HG02642 (cell line): ENCODE results near the gene GYS1.

ENCODE experiments used
- ATAC-seq: cut with Tn5 transposase; IDR thresholded peaks from one replicate; pipeline ENCODE4 v1.9.1; 2021; ENCODE audit warnings: mild to moderate bottlenecking; ENCODE audit not compliant: unreplicated experiment, poor library complexity

GYS1 gene

DNA sequence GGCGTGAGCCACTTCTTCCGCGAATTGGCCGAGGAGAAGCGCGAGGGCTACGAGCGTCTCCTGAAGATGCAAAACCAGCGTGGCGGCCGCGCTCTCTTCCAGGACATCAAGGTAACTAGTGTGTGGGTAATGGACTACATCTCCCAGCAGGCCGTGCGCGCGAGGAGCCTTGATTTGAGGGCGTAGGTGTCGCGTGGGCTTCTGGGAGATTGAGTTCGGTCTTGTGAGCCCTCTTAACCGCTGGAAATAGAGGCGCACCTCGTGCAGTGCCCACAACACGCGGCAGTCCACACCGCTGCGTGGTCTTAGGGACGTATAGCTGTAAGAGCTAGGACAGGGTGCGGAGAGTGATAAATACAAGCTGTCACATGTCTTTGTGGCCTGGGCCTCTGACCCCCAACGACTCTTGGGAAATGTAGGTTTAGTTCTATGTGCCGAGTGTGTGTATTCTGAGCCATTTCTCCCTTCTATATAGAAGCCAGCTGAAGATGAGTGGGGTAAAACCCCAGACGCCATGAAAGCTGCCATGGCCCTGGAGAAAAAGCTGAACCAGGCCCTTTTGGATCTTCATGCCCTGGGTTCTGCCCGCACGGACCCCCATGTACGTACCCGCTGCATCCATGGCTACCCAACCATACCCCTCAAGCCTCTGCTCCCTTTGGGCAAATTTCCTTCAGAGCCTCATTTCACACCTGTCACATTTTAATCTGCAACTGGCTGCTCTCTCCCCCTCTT, 27.1 kb downstream of the GYS1 start:
- ATAC-seq: peak; percentile 13

DNA sequence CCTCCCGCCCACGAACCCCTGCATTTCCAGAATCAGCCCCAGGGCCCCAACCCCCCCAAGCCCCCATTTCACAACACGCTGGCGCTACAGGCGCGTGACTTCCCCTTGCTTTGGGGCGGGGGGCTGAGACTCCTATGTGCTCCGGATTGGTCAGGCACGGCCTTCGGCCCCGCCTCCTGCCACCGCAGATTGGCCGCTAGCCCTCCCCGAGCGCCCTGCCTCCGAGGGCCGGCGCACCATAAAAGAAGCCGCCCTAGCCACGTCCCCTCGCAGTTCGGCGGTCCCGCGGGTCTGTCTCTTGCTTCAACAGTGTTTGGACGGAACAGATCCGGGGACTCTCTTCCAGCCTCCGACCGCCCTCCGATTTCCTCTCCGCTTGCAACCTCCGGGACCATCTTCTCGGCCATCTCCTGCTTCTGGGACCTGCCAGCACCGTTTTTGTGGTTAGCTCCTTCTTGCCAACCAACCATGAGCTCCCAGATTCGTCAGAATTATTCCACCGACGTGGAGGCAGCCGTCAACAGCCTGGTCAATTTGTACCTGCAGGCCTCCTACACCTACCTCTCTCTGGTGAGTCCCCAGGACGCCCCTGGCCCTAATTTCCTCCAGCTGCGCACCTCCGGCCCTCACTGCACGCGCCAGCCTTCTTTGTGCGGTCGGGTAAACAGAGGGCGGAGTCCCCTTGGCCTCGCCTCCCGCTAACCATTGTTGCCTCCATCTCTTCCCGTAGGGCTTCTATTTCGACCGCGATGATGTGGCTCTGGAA, 27.9 kb downstream of the GYS1 start, which contains the start of gene FTL:
TSS of gene FTL (plus strand) at position 270 of the 766 bp plus-strand sequence. CDS start at position 469, 199 bp downstream.
- peak; percentile 65 for ATAC-seq

DNA sequence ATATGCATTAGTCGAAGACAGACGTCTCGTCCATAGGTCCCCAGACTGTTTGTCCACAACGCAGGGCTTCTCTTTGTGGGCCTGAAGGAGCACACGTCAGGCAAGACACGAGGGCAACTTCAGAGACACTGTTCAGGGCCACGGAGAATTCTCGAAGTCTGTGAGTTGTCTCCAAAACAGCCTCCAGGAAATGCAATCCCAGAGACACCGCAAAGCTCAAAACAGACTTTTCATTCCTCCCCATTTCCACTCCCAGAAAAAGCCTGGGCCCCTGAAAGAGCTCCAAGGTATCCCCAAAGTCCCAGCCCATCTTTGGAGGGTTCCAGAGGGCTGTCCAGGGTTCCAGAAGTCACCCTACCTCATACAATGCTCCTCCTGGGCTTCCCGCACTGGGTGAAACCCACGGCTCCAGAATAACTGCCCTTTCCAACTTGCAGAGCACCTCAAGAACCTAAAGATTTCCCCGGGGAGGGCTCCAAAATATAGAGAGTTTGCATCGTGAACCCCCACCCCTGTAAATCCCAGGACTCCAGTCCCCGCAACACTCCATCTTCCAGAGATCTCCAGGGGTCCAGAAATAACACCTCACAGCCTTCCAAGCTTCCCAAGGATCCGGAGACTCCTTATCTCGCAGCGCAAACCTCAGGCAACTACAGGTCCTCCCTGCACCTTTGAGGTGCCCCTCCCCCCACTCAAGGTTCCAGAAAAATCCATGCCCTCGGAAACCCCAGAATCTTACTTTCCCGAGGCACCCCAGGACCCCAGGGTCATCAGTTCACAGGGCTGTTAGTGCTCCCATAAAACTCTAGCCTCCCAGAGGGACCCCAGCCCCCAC, 28.7 kb downstream of the GYS1 start:
- no peak for ATAC-seq

DNA sequence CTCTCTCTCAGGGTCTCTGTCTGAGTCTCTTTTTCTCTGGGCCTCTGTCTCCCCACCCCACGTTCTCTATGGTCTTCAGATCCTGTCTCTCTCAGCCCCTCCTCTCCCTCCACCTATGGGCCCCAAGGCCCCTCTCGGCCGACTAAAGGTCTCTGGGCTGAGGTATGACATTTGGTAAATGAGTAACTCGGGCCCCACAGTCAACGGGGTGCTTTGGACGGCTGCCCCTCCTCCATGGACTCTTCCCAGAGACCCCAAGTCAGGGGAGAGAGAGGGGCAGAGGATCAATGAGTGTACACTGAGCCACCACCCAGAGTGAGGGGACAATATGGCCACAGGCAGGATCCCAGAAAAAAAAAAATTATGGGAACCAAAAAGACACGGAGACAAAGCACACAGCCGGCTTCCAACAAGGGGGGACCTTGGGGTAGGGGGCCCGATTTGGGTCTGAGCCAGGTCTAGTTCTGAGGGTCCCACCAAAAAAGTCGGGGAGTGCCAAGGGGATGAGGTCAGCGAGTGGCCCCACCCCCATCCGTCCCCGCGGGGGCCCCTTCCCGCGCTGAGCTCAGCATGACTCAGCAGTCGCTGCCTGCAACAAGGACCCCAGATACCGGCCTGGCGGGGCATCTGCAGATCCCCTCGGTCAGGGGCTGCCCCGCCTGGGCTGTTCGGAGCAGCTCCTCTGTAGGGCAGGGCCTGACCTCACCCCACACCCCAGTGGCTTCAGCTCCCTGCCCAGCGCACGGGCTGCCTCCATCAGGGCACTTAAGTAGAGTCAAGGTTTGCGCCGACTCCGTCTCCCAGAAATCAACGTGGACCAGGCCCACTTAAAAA, 29.5 kb downstream of the GYS1 start:
- ATAC-seq: no peak

DNA sequence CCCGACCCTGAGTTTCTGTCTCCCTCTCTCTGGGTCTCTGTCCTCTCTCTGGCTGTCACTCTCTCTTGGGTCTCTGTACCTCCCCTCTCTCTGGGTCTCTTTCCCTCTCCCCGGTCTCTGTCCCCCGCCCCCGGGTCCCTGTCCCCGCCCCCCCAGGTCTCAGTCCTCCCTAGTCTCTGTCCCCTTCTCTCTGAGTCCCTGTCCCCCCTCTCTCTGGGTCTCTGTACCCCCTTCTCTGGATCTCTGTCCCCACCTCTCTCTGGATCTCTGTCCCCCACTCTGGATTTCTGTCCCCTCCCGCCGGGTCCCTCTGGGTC, 30.3 kb downstream of the GYS1 start:
- ATAC-seq: no peak

DNA sequence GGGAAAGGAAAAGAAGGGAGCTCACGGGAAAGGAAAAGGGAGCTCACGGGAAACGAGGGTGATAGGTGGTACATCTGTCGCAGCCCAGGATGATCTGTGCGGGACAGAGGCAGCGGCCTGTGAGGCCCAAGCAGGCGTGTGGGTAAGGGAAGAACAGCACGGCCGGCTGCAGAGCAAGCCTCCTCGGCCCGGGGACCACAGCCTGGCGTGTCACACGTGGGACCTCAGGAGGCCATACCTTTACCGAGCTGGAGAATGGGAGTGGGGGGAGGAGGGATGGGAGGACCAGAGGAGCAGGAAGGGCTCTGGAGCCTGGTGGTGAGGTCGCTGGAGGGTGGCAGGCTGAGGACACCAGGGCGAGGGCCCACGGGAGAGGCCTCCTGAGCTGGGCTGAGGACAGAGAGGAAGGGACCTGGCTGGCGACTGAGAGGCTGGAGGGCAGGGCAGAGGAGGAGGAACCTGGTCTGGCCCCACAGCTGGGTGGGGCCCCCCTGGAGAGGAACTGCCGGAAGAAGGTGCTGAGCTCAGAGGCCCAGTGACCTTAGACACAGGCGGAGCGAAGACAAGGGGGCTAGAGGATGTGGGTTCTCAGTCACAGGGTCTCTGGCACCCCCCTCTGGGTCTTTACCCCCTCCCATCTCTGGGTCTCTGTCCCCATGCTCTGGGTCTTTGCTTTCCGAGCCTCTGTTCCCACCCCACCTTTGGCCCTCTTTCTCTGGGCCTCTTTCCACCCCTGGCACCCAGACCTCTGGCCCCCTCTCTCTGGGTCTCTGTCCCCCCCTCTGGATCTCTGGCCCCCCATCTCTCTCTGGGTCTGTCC, 30.9 kb downstream of the GYS1 start:
- ATAC-seq: peak; percentile 29

DNA sequence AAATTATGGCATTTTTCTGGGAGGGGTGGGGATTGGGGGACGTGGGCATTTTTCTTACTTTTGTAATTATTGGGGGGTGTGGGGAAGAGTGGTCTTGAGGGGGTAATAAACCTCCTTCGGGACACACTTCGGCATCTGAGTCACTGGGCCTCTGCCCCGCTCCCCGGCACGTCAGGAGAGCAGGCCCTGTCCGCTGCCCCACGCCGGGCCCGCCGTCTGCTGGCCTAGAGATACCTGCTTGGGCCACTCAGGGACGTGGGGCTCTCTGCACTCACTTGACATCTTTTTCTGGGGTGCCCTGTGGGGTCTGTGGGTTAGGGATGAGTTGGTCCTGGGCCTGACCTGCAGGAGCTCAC, 31.5 kb downstream of the GYS1 start:
- no peak for ATAC-seq

DNA sequence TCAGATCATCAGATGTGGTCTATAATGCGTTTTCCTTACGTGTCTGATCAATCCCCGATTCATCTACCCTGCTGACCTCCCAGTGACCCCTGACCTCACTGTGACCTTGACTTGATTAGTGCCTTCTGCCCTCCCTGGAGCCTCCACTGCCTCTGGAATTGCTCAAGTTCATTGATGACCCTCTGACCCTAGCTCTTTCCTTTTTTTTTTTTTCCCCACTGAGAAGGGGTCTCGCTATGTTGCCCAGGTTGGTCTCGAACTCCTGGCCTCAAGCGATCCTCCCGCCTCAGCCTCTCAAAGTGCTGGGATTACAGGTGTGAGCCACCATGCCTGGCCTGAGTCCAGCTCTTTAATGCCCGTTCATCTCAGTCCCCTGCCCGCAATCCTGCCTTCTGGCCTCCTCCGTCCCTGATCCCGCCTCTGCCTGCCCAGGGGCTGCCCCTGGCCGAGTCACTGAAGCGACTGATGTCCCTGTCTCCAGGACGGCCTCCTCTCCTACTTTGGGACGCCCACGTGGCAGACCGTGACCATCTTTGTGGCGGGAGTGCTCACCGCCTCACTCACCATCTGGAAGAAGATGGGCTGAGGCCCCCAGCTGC, 32.0 kb downstream of the GYS1 start:
- no peak for ATAC-seq

DNA sequence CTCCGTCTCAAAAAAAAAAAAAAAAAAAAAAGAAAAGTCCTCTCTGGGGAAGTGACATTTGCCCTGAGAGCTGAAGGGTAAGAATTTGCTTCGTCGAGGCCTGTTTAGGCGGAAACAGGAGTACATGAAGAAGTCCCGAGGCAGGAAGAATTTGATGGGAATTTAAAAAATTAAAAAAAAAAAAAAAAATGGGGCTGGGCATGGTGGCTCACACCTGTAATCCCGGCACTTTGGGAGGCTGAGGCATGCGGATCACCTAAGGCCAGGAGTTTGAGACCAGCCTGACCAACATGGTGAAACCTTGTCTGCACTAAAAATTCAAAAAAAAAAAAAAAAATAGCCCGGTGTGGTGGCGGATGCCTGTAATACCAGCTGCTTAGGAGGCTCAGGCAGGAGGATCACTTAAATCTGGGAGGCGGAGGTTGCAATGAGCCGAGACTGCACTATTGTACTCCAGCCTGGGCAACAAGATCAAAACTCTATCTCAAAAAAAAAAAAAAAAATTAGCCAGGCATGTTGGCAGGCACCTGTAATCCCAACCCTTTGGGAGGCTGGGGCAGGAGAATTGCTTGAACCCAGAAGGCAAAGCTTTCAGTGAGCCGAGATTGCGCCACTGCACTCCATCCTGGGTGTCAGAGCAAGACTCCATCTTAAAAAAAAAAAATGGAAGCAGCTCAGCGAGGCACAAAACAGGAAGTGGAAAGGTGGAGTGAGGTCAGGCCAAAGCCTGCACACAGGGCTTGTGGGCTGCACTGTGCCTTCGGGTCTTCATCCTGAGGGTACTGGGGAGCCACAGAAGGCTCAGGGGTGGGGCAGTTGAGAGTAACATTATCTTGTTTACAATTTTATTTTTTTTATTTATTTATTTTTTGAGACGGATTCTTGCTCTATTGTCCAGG, 33.5 kb downstream of the GYS1 start:
- ATAC-seq: no peak

DNA sequence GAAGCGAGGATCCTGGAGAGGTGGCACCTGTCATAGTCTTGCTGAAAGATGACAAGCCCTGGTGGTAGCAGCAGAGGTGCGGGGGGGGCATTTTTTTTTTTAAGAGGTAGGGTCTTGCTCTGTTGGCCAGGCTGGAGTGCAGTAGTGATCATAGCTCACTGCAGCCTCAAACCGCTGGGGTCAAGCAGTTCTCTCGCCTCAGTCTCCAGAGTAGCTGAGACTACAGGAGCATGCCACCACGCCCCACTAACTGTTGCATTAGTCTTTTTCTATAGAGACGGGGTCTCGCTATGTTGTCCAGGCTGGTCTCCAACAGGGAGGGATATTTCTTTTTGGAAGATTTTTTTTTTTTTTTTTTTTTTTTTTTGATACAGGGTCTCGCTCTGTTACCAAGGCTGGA, 35.1 kb downstream of the GYS1 start:
- no peak for ATAC-seq

DNA sequence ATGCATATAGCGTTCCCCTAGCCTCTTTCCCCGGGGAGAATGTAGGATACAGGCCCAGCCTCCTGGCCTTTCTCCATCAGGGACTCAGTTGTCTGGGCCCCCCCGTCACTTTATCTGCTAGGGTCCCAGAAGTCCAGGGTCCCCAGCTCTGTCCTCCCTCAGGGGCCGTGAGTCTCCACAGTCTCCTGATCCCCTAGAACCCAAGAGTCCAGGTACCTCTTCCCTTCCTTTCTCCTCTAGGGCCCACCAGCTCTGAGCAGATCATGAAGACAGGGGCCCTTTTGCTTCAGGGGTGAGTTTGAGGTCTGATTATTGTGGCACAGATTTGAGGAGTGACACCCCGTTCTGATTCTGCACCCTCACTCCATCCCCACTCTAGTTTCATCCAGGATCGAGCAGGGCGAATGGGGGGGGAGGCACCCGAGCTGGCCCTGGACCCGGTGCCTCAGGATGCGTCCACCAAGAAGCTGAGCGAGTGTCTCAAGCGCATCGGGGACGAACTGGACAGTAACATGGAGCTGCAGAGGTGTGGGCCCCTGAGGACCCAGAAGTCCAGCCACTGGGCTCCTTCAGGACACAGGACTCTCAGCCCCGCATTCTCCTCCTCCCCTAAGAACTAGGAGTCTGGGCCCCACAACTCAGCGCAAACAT, 37.7 kb downstream of the GYS1 start:
- ATAC-seq: no peak

DNA sequence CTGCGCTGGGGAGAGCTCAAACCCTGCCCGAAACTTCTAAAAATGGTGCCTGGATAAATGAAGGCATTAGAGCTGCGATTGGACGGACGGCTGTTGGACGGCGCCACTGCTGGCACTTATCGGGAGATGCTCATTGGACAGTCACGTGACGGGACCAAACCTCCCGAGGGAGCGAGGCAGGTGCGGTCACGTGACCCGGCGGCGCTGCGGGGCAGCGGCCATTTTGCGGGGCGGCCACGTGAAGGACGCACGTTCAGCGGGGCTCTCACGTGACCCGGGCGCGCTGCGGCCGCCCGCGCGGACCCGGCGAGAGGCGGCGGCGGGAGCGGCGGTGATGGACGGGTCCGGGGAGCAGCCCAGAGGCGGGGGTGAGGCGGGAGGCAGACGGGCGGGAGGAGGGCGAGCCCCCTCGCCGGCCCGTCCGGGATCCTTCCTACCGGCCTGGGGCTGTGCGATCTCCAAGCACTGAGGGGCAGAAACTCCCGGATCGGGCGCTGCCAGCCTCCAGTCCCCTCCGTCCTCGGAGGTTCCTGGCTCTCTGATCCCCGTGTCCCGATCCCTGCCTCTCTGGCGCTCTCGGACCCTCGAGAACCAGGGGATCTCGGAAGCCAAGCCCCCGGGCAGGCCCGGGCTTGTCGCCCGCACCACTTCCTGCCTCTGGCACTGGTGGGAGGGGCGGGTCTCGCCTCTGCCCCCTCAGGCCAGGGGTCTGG, 38.4 kb downstream of the GYS1 start, which contains the start of gene BAX:
TSS of gene BAX (plus strand) at position 281 of the 713 bp plus-strand sequence. CDS start at position 335, 54 bp downstream.
- ATAC-seq: peak; percentile 86

DNA sequence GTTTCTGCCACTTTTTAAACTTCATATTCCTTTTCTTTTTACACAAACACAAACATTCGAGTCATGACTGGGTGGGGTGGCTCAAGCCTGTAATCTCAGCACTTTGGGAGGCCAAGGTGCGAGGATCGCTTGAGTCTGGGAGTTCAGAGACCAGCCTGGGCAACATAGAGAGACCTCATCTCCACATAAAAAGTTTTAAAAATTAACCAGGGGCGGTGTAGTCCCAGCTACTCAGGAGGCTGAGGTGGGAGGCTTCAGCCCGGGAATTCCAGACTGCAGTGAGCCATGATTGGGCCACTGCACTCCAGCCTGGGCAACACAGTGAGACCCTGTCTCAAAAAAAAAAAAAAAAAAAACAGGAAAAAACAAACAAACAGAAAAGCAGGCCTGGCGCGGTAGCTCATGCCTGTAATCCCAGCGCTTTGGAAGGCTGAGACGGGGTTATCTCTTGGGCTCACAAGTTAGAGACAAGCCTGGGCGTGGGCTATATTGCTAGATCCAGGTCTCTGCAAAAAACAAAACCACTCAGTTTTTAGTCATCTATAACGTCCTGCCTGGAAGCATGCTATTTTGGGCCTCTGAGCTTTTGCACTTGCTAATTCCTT, 39.0 kb downstream of the GYS1 start:
- no peak for ATAC-seq

DNA sequence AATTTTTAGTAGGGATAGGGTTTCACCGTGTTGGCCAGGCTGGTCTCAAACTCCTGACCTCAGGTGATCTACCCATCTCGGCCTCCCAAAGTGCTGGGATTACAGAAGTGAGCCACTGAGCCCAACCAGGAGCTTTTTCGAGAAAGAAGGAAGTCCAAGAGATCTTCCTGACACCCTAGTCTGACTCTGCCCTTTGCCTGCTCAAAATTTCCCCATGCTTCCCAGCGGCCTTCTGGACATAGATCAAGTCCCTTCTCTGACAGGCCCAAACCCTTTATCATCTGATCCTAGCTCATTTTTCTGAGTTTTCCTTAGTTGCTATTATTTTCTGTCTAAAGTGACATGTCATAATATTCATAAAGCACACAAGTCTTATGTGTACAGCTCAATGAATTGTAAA, 40.0 kb downstream of the GYS1 start:
- no peak for ATAC-seq

DNA sequence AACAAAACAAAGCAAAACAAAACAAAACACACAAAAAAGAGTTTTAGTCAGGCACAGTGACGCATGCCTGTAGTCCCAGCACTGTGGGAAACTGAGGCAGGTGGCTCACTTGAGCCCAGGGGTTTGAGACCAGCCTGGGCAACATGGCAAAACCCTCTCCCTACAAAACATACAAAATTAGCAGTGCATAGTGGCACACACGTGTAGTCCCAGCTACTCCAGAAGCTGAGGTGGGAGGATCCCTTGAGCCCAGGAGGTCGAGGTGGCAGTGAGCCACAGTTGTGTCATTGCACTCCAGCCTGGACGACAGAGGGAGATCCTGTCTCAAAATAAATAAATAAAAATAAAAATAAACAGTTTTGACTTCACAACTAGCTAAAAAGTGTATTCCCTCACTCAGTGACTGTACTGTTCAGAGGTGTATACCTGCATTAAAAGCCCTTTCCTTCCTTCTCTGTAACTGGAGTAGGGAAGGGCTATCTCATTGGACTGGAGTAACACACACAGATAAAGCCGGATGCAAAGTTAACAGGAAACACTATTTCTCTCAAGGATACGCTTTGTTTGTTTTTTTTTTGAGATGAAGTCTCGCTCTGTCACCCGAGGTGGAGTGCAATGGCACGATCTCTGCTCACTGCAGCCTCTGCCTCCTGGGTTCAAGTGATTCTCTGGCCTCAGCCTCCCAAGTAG, 42.1 kb downstream of the GYS1 start:
- no peak for ATAC-seq

DNA sequence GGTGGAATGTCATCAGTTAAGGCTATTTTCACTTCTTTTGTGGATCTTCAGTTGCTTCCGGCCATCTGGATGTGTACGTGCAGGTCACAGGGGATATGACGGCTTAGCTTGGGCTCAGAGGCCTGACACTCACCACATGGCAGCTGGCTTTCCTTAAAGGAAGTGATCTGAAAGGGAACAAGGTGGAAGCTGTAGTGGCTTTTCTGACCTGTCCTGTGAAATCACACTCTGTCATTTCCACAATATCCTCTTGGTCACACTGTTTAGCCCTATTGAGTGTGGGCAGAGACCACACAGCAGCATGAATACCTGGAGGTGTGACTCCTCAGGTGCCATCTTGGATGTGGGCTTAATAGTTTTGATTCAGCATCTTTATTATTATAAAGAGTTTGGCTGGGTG, 43.0 kb downstream of the GYS1 start:
- no peak for ATAC-seq
